Lower leg skin (tissue), 4 donors: Measurements from ENCODE around the gene DMPK. TPM values are rescaled to one million over a fixed set of nuclear protein-coding genes. Genes with fewer than 3 reads are reported as not detected.

Experiments
- DNase-seq, 2 donors: peaks; one replicate each; pipeline ENCODE4 v3.0.0-alpha.2; 2019; ENCODE audit warnings: low spot score in 2 of 2
- H3K4me3 ChIP-seq: fragments of 200-600 bp; sonication (generic); 2 replicates; pipeline ENCODE4 v1.5.1; 2017; ENCODE audit warnings: mild to moderate bottlenecking, low read depth; ENCODE audit not compliant: poor library complexity, severe bottlenecking
- CTCF ChIP-seq, 3 donors: fragments of 450-650 bp; IDR thresholded peaks; one replicate each; pipeline ENCODE4 v1.5.1; 2016; ENCODE audit warnings: antibody characterized with exemption in 3 of 3, mild to moderate bottlenecking in 3 of 3, moderate library complexity in 2 of 3
- POLR2A ChIP-seq, 2 donors: fragments of 450-650 bp; IDR thresholded peaks; one replicate each; pipeline ENCODE4 v1.6.1; 2016 to 2017; ENCODE audit warnings: antibody characterized with exemption in 2 of 2, mild to moderate bottlenecking in 1 of 2, moderate library complexity in 1 of 2
- WGBS, 2 donors: methylation state at CpG; one replicate each; pipeline ENCODE4 v1.1.5; 2018; 5-methylcytosine and 5-hydroxymethylcytosine counted together
- intact Hi-C: fragments of 100-400 bp; cut with DNase I; formaldehyde crosslinking; loops from one replicate; pipeline ENCODE4 v1.15.0; 2023; ENCODE audit warnings: low total_unique reads
- total RNA-seq, 4 donors: library from RNA; depleted of rRNA; stranded (reverse); fragments of >200 nt; gene quantifications; one replicate each; pipeline ENCODE4 v1.1.0, GENCODE V29; 2016

Gene DMPK
- total RNA-seq, 4 donors from 2014 or later, result 8.8 to 20.2 (median 13.8) TPM

GRCh38 chr19:45814166-45814780 is 32.0 kb upstream of the DMPK start:
- no peak overlapping the region for H3K4me3 ChIP-seq
- no peak for DNase-seq
- TF ChIP-seq POLR2A (IDR thresholded peaks at IDR 0.05) (no peak), CTCF (IDR thresholded peaks at IDR 0.05) (no peak)
- intact Hi-C loops, result no loop called here
- WGBS, 2 donors, result 49 to 62% methylated on average over 9 to 12 of the region's 12 CpGs

GRCh38 chr19:45812297-45812696 is 30.0 kb upstream of the DMPK start:
- no peak for DNase-seq
- WGBS, 2 donors, result 66 to 72% methylated on average over 6 of the region's 6 CpGs
- TF ChIP-seq CTCF (IDR thresholded peaks at IDR 0.05) (no peak), POLR2A (IDR thresholded peaks at IDR 0.05) (no peak)
- no peak overlapping the region for H3K4me3 ChIP-seq
- intact Hi-C loops, result no loop called here

GRCh38 chr19:45809643-45810159 is 27.4 kb upstream of the DMPK start:
- WGBS, 2 donors, result 39 to 44% methylated on average over 7 of the region's 7 CpGs
- intact Hi-C loops, result no loop called here
- TF ChIP-seq CTCF (IDR thresholded peaks at IDR 0.05) (no peak), POLR2A (IDR thresholded peaks at IDR 0.05) (no peak)
- H3K4me3 ChIP-seq, result no peak overlapping the region
- DNase-seq, result no peak

GRCh38 chr19:45805719-45806118 is 23.4 kb upstream of the DMPK start:
- no peak overlapping the region for H3K4me3 ChIP-seq
- intact Hi-C loops, result no loop called here
- DNase-seq, result no peak
- TF ChIP-seq CTCF (IDR thresholded peaks at IDR 0.05) (no peak), POLR2A (IDR thresholded peaks at IDR 0.05) (no peak)

- TF ChIP-seq CTCF (IDR thresholded peaks at IDR 0.05), result no peak
- no peak for TF ChIP-seq POLR2A (IDR thresholded peaks at IDR 0.05)
- DNase-seq, result no peak
- H3K4me3 ChIP-seq, result no peak overlapping the region
- 87 to 90% methylated on average over 8 of the region's 8 CpGs for WGBS, 2 donors
- intact Hi-C loops, result no loop called here
Measured at GRCh38 chr19:45804959-45805230, 22.6 kb upstream of the DMPK start.
